Upper lobe of right lung (tissue), 1 donor: ENCODE data around the gene GCDH. TPM values are rescaled to one million over a fixed set of nuclear protein-coding genes. Genes with fewer than 3 reads are reported as not detected.

ENCODE experiments used
- ATAC-seq: fragments of 200-7000 bp; cut with Tn5 transposase; one replicate; pipeline ENCODE4 v1.9.1; 2020; ENCODE audit warnings: mild to moderate bottlenecking, moderate library complexity
- DNase-seq: peaks from one replicate; pipeline ENCODE4 v3.0.0-alpha.2; 2020
- H3K27ac ChIP-seq: fragments of 200-600 bp; one replicate; pipeline ENCODE4 v1.8.0; 2022
- H3K27me3 ChIP-seq: fragments of 200-600 bp; one replicate; pipeline ENCODE4 v1.8.0; 2022; ENCODE audit warnings: mild to moderate bottlenecking
- H3K36me3 ChIP-seq: fragments of 200-600 bp; one replicate; pipeline ENCODE4 v1.8.0; 2022
- H3K4me1 ChIP-seq: fragments of 200-600 bp; one replicate; pipeline ENCODE4 v1.8.0; 2022
- H3K4me3 ChIP-seq: fragments of 200-600 bp; one replicate; pipeline ENCODE4 v1.8.0; 2022; ENCODE audit warnings: mild to moderate bottlenecking
- H3K9me3 ChIP-seq: fragments of 200-600 bp; one replicate; pipeline ENCODE4 v1.8.0; 2022
- CTCF ChIP-seq: fragments of 200-600 bp; IDR thresholded peaks from one replicate; pipeline ENCODE4 v1.8.0; 2022; ENCODE audit warnings: antibody characterized with exemption
- intact Hi-C: fragments of 100-400 bp; cut with DNase I; formaldehyde crosslinking; loops from one replicate; pipeline ENCODE4 v1.11.0; 2022
- total RNA-seq: library from RNA; stranded (reverse); fragmentation: NEBNext Ultra II Directional; extraction: Animal tissue kit (Norgen Biotek cat#: 25700); gene quantifications from one replicate; pipeline ENCODE4 v1.2.1, GENCODE V29; 2021
- donor health status: DM: no; HTN: yes; CAD: no; lungs with severe emphysema.

GCDH gene
- total RNA-seq, 1 donor from 2014 or later = 21.0 TPM

- no peak overlapping the region for H3K4me3 ChIP-seq
- H3K27me3 ChIP-seq = no peaks in the 10 kb centered on the region
- no peak overlapping the region for H3K27ac ChIP-seq
- TF ChIP-seq CTCF = no peak
- H3K9me3 ChIP-seq = no peaks in the 10 kb centered on the region
- no peaks in the 10 kb centered on the region for H3K36me3 ChIP-seq
- ATAC-seq (no peak), DNase-seq (no peak)
- peaks cover 5% of the 10 kb centered on the region for H3K4me1 ChIP-seq
- intact Hi-C loops = no loop called here
These were observed 22.3 kb upstream of the GCDH start for GRCh38 chr19:12868540-12869112.

- ATAC-seq (no peak), DNase-seq (no peak)
- Histone ChIP-seq H3K36me3 (peaks cover 4% of the 10 kb centered on the region), H3K4me3 (no peak overlapping the region), H3K27ac (no peak overlapping the region), H3K9me3 (no peaks in the 10 kb centered on the region), H3K27me3 (no peaks in the 10 kb centered on the region), H3K4me1 (peaks cover 5% of the 10 kb centered on the region)
- intact Hi-C loops = no loop called here
- no peak for TF ChIP-seq CTCF
These were observed 19.3 kb upstream of the GCDH start for GRCh38 chr19:12871681-12872080.

GRCh38 chr19:12872255-12872654 lies 18.7 kb upstream of the GCDH start:
- Histone ChIP-seq H3K36me3 (peaks cover 8% of the 10 kb centered on the region), H3K9me3 (no peaks in the 10 kb centered on the region), H3K4me1 (peaks cover 5% of the 10 kb centered on the region), H3K27me3 (no peaks in the 10 kb centered on the region), H3K27ac (no peak overlapping the region), H3K4me3 (no peak overlapping the region)
- intact Hi-C loops = no loop called here
- no peak for TF ChIP-seq CTCF
- ATAC-seq (no peak), DNase-seq (no peak)

- Histone ChIP-seq H3K4me1 (no peaks in the 10 kb centered on the region), H3K27me3 (no peaks in the 10 kb centered on the region), H3K9me3 (no peaks in the 10 kb centered on the region), H3K4me3 (peak overlapping the region; percentile 19), H3K27ac (no peak overlapping the region), H3K36me3 (peaks cover 17% of the 10 kb centered on the region)
- no peak for TF ChIP-seq CTCF
- intact Hi-C loops = no loop called here
- DNase-seq (peak; percentile 82), ATAC-seq (peak; percentile 84)
These were observed 17.7 kb upstream of the GCDH start for GRCh38 chr19:12872941-12873890.

GRCh38 chr19:12873891-12874745 lies 16.8 kb upstream of the GCDH start:
- H3K27ac ChIP-seq = no peak overlapping the region
- no peak for ATAC-seq
- H3K9me3 ChIP-seq = no peaks in the 10 kb centered on the region
- TF ChIP-seq CTCF = no peak
- H3K36me3 ChIP-seq = peaks cover 22% of the 10 kb centered on the region
- no peaks in the 10 kb centered on the region for H3K27me3 ChIP-seq
- H3K4me3 ChIP-seq = peak overlapping the region; percentile 19
- DNase-seq = no peak
- H3K4me1 ChIP-seq = no peaks in the 10 kb centered on the region
- intact Hi-C loops = no loop called here
